ENCODE measurements around the gene BCL2.

DNA sequence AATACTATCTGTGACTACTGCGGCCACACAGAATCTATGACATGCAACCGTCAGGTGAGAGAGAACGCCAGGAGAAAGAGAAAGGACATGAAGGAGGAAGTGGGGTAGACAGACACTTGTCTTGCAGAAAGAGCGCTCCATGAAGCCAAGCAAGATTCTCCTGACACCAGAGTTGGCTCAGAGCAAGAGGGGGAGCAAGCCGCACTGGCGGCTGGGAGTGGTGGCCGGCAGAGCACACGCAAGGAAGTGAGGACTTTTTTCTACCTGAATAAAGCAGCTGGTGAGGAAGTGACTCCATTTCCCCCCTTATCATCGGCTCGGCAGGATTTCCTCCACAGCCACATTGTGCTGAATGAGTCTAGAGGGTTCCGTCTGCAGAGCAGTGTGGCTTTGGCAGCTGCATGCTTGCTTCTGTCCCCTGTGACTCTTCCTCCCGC, 181.6 kb downstream of the BCL2 start:
- TF ChIP-seq, protein P1, sequence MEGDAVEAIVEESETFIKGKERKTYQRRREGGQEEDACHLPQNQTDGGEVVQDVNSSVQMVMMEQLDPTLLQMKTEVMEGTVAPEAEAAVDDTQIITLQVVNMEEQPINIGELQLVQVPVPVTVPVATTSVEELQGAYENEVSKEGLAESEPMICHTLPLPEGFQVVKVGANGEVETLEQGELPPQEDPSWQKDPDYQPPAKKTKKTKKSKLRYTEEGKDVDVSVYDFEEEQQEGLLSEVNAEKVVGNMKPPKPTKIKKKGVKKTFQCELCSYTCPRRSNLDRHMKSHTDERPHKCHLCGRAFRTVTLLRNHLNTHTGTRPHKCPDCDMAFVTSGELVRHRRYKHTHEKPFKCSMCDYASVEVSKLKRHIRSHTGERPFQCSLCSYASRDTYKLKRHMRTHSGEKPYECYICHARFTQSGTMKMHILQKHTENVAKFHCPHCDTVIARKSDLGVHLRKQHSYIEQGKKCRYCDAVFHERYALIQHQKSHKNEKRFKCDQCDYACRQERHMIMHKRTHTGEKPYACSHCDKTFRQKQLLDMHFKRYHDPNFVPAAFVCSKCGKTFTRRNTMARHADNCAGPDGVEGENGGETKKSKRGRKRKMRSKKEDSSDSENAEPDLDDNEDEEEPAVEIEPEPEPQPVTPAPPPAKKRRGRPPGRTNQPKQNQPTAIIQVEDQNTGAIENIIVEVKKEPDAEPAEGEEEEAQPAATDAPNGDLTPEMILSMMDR (IDR thresholded peaks at IDR 0.05), result no peak
- TF ChIP-seq ZFX (IDR thresholded peaks at IDR 0.05; ENCODE audit: borderline replicate concordance), result no peak
